Central memory CD4-positive, alpha-beta T cell (primary cell): ENCODE data around the gene RPL36.
"Not testable (repeated sequence)": the region's sequence is repeated elsewhere in the genome, so short reads cannot be mapped to it uniquely, and the experiment has no call there.

Source experiments
- DNase-seq: peaks from one replicate; pipeline ENCODE4 v3.0.0; 2022

RPL36 gene

GRCh38 chr19:5691822-5692722 is 2.0 kb downstream of the RPL36 start:
- DNase-seq, result no peak

- no peak for DNase-seq
Measured at GRCh38 chr19:5692723-5693194, 2.7 kb downstream of the RPL36 start.

- no peak for DNase-seq
Measured at GRCh38 chr19:5693195-5694166, 3.4 kb downstream of the RPL36 start.

GRCh38 chr19:5694167-5694955 is 4.3 kb downstream of the RPL36 start:
- DNase-seq, result no peak

- no peak for DNase-seq
Measured at GRCh38 chr19:5694956-5695648, 5.0 kb downstream of the RPL36 start.

- DNase-seq, result no peak
Measured at GRCh38 chr19:5695649-5696195, 5.6 kb downstream of the RPL36 start.

- no peak for DNase-seq
Measured at GRCh38 chr19:5696196-5697021, 6.3 kb downstream of the RPL36 start.

- no peak for DNase-seq
Measured at GRCh38 chr19:5697022-5697889, 7.2 kb downstream of the RPL36 start.

GRCh38 chr19:5697890-5698634 is 8.0 kb downstream of the RPL36 start:
- DNase-seq, result no peak

- DNase-seq, result no peak
Measured at GRCh38 chr19:5698635-5699422, 8.7 kb downstream of the RPL36 start.

- DNase-seq, result no peak
Measured at GRCh38 chr19:5700455-5701092, 10.5 kb downstream of the RPL36 start.

GRCh38 chr19:5702053-5702410 is 11.9 kb downstream of the RPL36 start:
- not testable (repeated sequence) for DNase-seq

GRCh38 chr19:5703819-5704818 is 14.0 kb downstream of the RPL36 start:
- DNase-seq, result no peak

GRCh38 chr19:5705552-5705951 is 15.5 kb downstream of the RPL36 start:
- no peak for DNase-seq

GRCh38 chr19:5706876-5707573 is 16.9 kb downstream of the RPL36 start:
- no peak for DNase-seq
